HG03095 (cell line): ENCODE data around the gene KLF4.

Experiments
- ATAC-seq: cut with Tn5 transposase; IDR thresholded peaks from one replicate; pipeline ENCODE4 v1.9.1; 2021; ENCODE audit warnings: moderate library complexity; ENCODE audit not compliant: unreplicated experiment

Gene KLF4

GRCh38 chr9:107455425-107456135, 34.0 kb downstream of the KLF4 start:
- ATAC-seq, result no peak

- no peak for ATAC-seq
These were observed 36.1 kb downstream of the KLF4 start for GRCh38 chr9:107453479-107453878.

GRCh38 chr9:107447834-107448233, 41.7 kb downstream of the KLF4 start:
- no peak for ATAC-seq

GRCh38 chr9:107447081-107447480, 42.5 kb downstream of the KLF4 start:
- no peak for ATAC-seq

- ATAC-seq, result no peak
These were observed 43.1 kb downstream of the KLF4 start for GRCh38 chr9:107446491-107446890.

GRCh38 chr9:107443786-107444185, 45.8 kb downstream of the KLF4 start:
- no peak for ATAC-seq

GRCh38 chr9:107439991-107440456, 49.5 kb downstream of the KLF4 start:
- no peak for ATAC-seq

GRCh38 chr9:107438211-107439031, 51.1 kb downstream of the KLF4 start:
- ATAC-seq, result no peak

GRCh38 chr9:107437716-107438115, 51.9 kb downstream of the KLF4 start:
- no peak for ATAC-seq

- no peak for ATAC-seq
These were observed 54.2 kb downstream of the KLF4 start for GRCh38 chr9:107435415-107435814.
